Fibroblast of villous mesenchyme (primary cell): ENCODE data around the gene ZNF319. TPM values are rescaled to one million over a fixed set of nuclear protein-coding genes. Genes with fewer than 3 reads are reported as not detected.

Experiments used
- DNase-seq: peaks from one replicate; pipeline ENCODE4 v3.0.0-alpha.2; 2010; ENCODE audit warnings: low read depth
- H3K4me3 ChIP-seq: 2 replicates; pipeline ENCODE4 v1.5.1; 2011; ENCODE audit warnings: low read depth, mild to moderate bottlenecking, low read length
- total RNA-seq: library from RNA; depleted of rRNA; stranded (reverse); fragments of >200 nt; gene quantifications from 2 replicates; pipeline ENCODE4 v1.2.3, GENCODE V29; 2012
- TF ChIP-seq, protein P1 (sequence below): IDR thresholded peaks from 2 replicates; pipeline ENCODE4 v1.5.1; 2012; ENCODE audit warnings: low read depth, mild to moderate bottlenecking, low read length; ENCODE audit not compliant: insufficient read depth

ZNF319 gene
- total RNA-seq, 1 donor, result 6.0 TPM

DNA sequence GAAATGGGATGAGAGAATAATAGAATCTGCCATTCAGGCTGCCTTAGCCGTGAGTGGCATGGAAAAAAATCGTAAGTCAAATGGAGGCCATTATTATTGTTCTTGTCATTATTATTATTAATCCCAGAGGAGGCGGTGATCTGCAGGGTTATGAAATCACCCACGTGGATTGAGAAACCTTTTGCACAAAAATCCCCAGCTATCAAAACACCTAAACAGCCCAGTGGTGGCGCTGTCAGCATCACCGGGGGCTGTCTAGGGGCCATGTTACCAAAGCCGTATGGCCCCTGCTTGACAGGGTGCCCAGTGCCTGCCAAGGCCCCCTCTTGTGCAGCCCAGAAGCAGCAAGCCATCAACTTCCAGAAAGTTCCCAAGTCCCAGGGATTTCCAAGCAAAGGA is 54.7 kb downstream of the ZNF319 start:
- TF ChIP-seq, protein P1, sequence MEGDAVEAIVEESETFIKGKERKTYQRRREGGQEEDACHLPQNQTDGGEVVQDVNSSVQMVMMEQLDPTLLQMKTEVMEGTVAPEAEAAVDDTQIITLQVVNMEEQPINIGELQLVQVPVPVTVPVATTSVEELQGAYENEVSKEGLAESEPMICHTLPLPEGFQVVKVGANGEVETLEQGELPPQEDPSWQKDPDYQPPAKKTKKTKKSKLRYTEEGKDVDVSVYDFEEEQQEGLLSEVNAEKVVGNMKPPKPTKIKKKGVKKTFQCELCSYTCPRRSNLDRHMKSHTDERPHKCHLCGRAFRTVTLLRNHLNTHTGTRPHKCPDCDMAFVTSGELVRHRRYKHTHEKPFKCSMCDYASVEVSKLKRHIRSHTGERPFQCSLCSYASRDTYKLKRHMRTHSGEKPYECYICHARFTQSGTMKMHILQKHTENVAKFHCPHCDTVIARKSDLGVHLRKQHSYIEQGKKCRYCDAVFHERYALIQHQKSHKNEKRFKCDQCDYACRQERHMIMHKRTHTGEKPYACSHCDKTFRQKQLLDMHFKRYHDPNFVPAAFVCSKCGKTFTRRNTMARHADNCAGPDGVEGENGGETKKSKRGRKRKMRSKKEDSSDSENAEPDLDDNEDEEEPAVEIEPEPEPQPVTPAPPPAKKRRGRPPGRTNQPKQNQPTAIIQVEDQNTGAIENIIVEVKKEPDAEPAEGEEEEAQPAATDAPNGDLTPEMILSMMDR, result peak; percentile 25
- peak; percentile 11 for DNase-seq
- no peak overlapping the region for H3K4me3 ChIP-seq

DNA sequence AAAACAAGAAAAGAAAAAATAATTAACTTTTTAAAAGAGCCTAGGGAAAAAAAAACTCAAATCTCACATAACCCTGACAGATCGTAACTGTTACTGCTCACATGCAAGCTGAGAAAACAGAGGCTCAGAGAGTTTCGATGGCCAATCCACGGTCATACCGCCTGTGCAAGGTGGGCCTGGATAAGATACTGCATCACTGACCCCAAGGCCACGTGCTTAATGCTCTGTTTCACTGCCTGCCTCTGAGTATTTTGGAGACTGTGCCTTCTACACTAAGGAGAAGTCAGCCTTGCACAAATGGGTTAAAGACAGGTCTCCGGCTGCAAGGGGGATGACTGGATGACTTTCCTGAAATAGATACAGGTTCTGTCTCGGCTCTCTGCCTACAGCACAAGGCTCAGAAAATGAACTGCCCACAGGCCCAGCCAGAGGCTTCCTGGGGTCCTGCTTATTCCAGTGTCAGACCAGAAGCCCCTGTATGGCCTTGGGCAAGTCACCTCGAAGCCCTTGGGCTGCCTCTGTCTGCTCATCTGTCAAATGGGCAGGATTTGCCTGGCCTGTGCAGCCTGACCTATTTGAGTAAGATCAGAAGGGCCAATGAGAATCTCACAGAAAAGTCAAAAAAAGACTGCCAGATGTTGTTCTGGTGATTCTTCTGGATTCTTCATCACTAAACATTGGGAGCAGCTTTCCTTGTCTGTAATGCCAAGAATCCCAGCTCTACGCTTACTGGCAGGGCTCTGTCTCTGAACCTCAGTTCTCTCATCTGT is 55.3 kb downstream of the ZNF319 start:
- TF ChIP-seq, protein P1, result no peak
- DNase-seq, result no peak

More for the DNA sequence above, 55.3 kb downstream of the ZNF319 start:
- H3K4me3 ChIP-seq, result no peak overlapping the region

Other genes starting within 250 kb of the ZNF319 start
- 72.5 and 88.6 TPM in 2 replicates for gene KIFC3, start 198.2 kb downstream of the ZNF319 start, total RNA-seq
- not detected in 2 replicates for gene CNGB1, start 29.5 kb downstream of the ZNF319 start, total RNA-seq
- 24.5 and 32.4 TPM in 2 replicates for gene USB1, start 735 bp upstream of the ZNF319 start, total RNA-seq
- 2.6 and 2.9 TPM in 2 replicates for gene MMP15, start 25.1 kb upstream of the ZNF319 start, total RNA-seq
- gene CFAP20, start 128.7 kb upstream of the ZNF319 start, total RNA-seq, result 29.6 and 34.5 TPM in 2 replicates
- 24.8 and 26.8 TPM in 2 replicates for gene CSNK2A2, start 197.4 kb upstream of the ZNF319 start, total RNA-seq